ENCODE results near the gene TTC3. TPM values are rescaled to one million over a fixed set of nuclear protein-coding genes. Genes with fewer than 3 reads are reported as not detected.

The TTC3 gene
- total and polyA plus RNA-seq, 2 of the 13 experiments (the other 11 are each of a cell fraction or from before 2014, with no cell fraction given): 55.7 to 108 TPM

DNA sequence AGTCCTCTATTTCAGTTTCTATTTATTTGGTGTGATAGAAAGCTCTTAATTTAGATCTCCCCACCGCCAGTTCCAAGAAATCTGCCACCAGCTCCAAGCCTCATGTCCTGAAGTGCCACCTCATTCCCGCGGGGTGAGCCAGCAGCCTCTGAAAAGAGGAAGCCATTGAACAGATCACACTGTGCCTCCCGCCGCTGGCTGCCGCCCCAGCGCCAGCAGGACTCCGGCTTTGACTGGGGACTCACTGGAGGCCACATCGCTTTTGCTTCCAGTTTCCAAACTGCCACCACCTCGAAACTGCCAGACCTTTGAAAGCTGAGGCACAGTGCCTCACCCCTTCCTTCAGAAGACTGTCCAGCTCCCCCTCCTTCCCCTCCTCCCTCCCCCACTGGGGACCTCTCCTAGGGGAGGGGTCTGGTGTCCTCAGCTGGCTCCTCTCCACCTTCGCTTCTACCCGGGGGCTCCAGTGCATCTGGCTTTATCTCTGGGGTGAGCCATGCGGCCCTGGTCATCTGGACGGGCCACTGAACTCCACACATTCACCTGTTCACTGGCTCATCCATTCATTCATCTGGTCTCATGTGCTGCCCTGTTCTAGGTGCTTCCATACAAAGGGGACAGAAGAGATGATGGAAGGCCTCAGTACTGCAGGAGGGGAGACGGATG lies 135.1 kb downstream of the TTC3 start (continued):
- TF ChIP-seq, protein P1, sequence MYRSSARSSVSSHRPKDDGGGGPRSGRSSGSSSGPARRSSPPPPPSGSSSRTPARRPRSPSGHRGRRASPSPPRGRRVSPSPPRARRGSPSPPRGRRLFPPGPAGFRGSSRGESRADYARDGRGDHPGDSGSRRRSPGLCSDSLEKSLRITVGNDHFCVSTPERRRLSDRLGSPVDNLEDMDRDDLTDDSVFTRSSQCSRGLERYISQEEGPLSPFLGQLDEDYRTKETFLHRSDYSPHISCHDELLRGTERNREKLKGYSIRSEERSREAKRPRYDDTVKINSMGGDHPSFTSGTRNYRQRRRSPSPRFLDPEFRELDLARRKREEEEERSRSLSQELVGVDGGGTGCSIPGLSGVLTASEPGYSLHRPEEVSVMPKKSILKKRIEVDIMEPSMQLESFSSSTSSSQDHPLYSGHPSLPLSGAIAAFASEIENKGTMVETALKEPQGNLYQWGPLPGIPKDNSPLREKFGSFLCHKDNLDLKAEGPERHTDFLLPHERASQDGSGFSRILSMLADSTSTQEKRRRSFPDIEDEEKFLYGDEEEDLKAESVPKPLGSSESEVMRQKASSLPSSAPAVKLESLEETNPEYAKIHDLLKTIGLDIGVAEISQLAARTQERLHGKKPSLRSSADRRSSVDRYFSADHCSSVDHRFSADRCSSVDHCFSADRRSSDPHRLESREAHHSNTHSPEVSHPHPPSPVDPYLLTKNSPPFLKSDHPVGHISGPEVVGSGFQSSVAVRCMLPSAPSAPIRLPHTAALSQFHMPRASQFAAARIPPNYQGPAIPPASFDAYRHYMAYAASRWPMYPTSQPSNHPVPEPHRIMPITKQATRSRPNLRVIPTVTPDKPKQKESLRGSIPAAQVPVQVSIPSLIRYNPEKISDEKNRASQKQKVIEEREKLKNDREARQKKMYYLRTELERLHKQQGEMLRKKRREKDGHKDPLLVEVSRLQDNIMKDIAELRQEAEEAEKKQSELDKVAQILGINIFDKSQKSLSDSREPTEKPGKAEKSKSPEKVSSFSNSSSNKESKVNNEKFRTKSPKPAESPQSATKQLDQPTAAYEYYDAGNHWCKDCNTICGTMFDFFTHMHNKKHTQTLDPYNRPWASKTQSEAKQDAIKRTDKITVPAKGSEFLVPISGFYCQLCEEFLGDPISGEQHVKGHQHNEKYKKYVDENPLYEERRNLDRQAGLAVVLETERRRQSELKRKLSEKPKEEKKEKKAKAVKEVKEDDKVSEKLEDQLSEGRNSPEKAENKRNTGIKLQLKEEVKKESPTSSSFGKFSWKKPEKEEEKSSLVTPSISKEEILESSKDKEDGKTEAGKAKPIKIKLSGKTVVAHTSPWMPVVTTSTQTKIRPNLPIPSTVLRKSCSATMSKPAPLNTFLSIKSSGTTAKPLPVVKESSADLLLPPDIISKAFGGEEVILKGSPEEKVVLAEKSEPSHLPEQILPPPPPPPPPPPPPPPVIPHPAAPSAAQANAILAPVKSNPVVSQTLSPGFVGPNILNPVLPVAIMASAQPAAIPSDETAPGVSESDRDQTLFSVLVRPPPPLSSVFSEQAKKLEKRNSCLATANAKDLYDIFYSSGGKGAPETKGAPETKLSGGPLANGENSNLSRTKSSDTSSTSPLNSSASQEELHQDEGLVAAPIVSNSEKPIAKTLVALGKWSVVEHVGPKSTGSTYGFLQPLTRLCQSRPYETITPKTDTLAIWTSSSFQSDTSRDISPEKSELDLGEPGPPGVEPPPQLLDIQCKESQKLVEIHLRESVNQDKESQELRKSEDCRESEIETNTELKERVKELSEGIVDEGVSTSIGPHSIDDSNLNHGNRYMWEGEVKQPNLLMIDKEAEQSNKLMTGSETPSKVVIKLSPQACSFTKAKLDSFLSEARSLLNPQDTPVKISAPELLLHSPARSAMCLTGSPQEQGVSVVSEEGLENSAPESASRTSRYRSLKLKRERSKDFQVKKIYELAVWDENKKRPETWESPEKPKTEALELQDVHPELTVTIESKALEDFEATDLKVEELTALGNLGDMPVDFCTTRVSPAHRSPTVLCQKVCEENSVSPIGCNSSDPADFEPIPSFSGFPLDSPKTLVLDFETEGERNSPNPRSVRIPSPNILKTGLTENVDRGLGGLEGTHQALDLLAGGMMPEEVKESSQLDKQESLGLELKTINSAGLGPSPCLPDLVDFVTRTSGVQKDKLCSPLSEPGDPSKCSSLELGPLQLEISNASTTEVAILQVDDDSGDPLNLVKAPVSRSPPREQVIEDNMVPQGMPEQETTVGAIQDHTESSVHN (CRISPR knock-in tag; IDR thresholded peaks at IDR 0.05): no peak
- TF ChIP-seq, protein P2, sequence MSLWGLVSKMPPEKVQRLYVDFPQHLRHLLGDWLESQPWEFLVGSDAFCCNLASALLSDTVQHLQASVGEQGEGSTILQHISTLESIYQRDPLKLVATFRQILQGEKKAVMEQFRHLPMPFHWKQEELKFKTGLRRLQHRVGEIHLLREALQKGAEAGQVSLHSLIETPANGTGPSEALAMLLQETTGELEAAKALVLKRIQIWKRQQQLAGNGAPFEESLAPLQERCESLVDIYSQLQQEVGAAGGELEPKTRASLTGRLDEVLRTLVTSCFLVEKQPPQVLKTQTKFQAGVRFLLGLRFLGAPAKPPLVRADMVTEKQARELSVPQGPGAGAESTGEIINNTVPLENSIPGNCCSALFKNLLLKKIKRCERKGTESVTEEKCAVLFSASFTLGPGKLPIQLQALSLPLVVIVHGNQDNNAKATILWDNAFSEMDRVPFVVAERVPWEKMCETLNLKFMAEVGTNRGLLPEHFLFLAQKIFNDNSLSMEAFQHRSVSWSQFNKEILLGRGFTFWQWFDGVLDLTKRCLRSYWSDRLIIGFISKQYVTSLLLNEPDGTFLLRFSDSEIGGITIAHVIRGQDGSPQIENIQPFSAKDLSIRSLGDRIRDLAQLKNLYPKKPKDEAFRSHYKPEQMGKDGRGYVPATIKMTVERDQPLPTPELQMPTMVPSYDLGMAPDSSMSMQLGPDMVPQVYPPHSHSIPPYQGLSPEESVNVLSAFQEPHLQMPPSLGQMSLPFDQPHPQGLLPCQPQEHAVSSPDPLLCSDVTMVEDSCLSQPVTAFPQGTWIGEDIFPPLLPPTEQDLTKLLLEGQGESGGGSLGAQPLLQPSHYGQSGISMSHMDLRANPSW (CRISPR knock-in tag; IDR thresholded peaks at IDR 0.05; ENCODE audit: borderline replicate concordance): no peak
- TF ChIP-seq ZFP1 (CRISPR knock-in tag; IDR thresholded peaks at IDR 0.05) (no peak), EHMT2 (IDR thresholded peaks at IDR 0.05; ENCODE audit: borderline replicate concordance, low read depth, low read length) (no peak)

All from HepG2 (cell line).